Mammary epithelial cell (primary cell): ENCODE data around the gene SPAAR.
"Not testable (repeated sequence)": the region's sequence is repeated elsewhere in the genome, so short reads cannot be mapped to it uniquely, and the experiment has no call there.

Source experiments
- EZH2 ChIP-seq: IDR thresholded peaks from 2 replicates; pipeline ENCODE4 v1.6.1; 2012; ENCODE audit warnings: low read length, inconsistent platforms, borderline replicate concordance
- TF ChIP-seq, protein P1 (sequence below), 2 donors: IDR thresholded peaks in 1 of 2; conservative IDR thresholded peaks in 1 of 2; 2 replicates each; pipeline ENCODE4 v1.5.1; 2011 to 2012; ENCODE audit warnings: inconsistent platforms in 2 of 2, low read length in 2 of 2, mild to moderate bottlenecking in 2 of 2, control low read depth in 1 of 2, low read depth in 1 of 2; ENCODE audit not compliant: insufficient read depth in 1 of 2; ENCODE audit errors: extremely low read depth in 1 of 2

- TF ChIP-seq, protein P1, sequence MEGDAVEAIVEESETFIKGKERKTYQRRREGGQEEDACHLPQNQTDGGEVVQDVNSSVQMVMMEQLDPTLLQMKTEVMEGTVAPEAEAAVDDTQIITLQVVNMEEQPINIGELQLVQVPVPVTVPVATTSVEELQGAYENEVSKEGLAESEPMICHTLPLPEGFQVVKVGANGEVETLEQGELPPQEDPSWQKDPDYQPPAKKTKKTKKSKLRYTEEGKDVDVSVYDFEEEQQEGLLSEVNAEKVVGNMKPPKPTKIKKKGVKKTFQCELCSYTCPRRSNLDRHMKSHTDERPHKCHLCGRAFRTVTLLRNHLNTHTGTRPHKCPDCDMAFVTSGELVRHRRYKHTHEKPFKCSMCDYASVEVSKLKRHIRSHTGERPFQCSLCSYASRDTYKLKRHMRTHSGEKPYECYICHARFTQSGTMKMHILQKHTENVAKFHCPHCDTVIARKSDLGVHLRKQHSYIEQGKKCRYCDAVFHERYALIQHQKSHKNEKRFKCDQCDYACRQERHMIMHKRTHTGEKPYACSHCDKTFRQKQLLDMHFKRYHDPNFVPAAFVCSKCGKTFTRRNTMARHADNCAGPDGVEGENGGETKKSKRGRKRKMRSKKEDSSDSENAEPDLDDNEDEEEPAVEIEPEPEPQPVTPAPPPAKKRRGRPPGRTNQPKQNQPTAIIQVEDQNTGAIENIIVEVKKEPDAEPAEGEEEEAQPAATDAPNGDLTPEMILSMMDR (conservative IDR thresholded peaks at IDR 0.05 in 1 of 2, IDR thresholded peaks at IDR 0.05 in 1 of 2; ENCODE audit: extremely low read depth in 1 of 2, insufficient read depth in 1 of 2, low read depth in 1 of 2, low read length in 2 of 2), result not testable (repeated sequence)
- not testable (repeated sequence) for TF ChIP-seq EZH2
Observed at GRCh38 chr9:35913429-35913828, 4.1 kb downstream of the SPAAR start.
